ENCODE results near the gene IL12RB2.

Gene IL12RB2

GRCh38 chr1:67381154-67381553 is 73.5 kb downstream of the IL12RB2 start:
- no peak overlapping the region for H2AFZ ChIP-seq (ENCODE audit: low read length)
- H3K23ac ChIP-seq (ENCODE audit: low read depth, low read length, poor library complexity), result no peak overlapping the region
- no peak overlapping the region for H2BK15ac ChIP-seq (ENCODE audit: low read length)
- no peak overlapping the region for H2BK12ac ChIP-seq (ENCODE audit: low read length)
- no peak overlapping the region for H4K8ac ChIP-seq (ENCODE audit: low read depth, low read length)
- H3K27ac ChIP-seq (replicated peaks; ENCODE audit: low read length), result no peak overlapping the region
- H3K18ac ChIP-seq (ENCODE audit: low read length), result no peak overlapping the region
- H3K9ac ChIP-seq (ENCODE audit: low read depth, low read length, poor library complexity), result no peak overlapping the region
- H3K9me3 ChIP-seq (replicated peaks in 1 of 2; ENCODE audit: control insufficient read depth in 2 of 2, insufficient read depth in 1 of 2, low read depth in 1 of 2, low read length in 2 of 2), result peaks cover 3 to 8% of the 10 kb centered on the region in 2 donors
- H3K4me1 ChIP-seq (ENCODE audit: control insufficient read depth in 2 of 2, insufficient read depth in 1 of 2, low read depth in 1 of 2, low read length in 2 of 2), result no peaks in the 10 kb centered on the region
- H4K91ac ChIP-seq (ENCODE audit: low read depth, low read length, poor library complexity), result no peak overlapping the region
- H3K4ac ChIP-seq (ENCODE audit: low read length), result no peak overlapping the region
- H3K4me3 ChIP-seq (ENCODE audit: low read length in 2 of 2), result no peak overlapping the region
- no peak overlapping the region for H2BK120ac ChIP-seq (ENCODE audit: low read depth, low read length)
- no peak overlapping the region for H3K14ac ChIP-seq (ENCODE audit: low read length)
- no peaks in the 10 kb centered on the region for H3K36me3 ChIP-seq (replicated peaks in 1 of 2; ENCODE audit: control insufficient read depth in 2 of 2, insufficient read depth in 2 of 2, low read length in 2 of 2)
- H2BK5ac ChIP-seq (ENCODE audit: low read length), result no peak overlapping the region
- no peak overlapping the region for H3K4me2 ChIP-seq (ENCODE audit: insufficient read depth, low read length, poor library complexity, severe bottlenecking)
- no peaks in the 10 kb centered on the region for H3K27me3 ChIP-seq (ENCODE audit: control insufficient read depth in 3 of 3, insufficient read depth in 3 of 3, low read depth in 1 of 3, low read length in 3 of 3)
- WGBS, 2 donors (ENCODE audit: extremely low coverage in 2 of 2, insufficient read length in 2 of 2, insufficient replicate concordance in 1 of 2), result no CpG with 5 or more reads among the region's 4 CpGs
- no peak overlapping the region for H2AK5ac ChIP-seq (ENCODE audit: low read depth, low read length)
- H3K79me1 ChIP-seq (ENCODE audit: low read depth, low read length), result no peaks in the 10 kb centered on the region
- no peak for DNase-seq (ENCODE audit: low spot score)

- H3K79me1 ChIP-seq (ENCODE audit: low read depth, low read length), result no peaks in the 10 kb centered on the region
- H3K36me3 ChIP-seq (replicated peaks in 1 of 2; ENCODE audit: control insufficient read depth in 2 of 2, insufficient read depth in 2 of 2, low read length in 2 of 2), result no peaks in the 10 kb centered on the region
- no peak overlapping the region for H3K4me2 ChIP-seq (ENCODE audit: insufficient read depth, low read length, poor library complexity, severe bottlenecking)
- H3K4me1 ChIP-seq (ENCODE audit: control insufficient read depth in 2 of 2, insufficient read depth in 1 of 2, low read depth in 1 of 2, low read length in 2 of 2), result no peaks in the 10 kb centered on the region
- no peak overlapping the region for H2BK15ac ChIP-seq (ENCODE audit: low read length)
- H2BK5ac ChIP-seq (ENCODE audit: low read length), result no peak overlapping the region
- no peak overlapping the region for H2BK12ac ChIP-seq (ENCODE audit: low read length)
- H3K27me3 ChIP-seq (ENCODE audit: control insufficient read depth in 3 of 3, insufficient read depth in 3 of 3, low read depth in 1 of 3, low read length in 3 of 3), result no peaks in the 10 kb centered on the region
- peaks cover 4 to 8% of the 10 kb centered on the region in 2 donors for H3K9me3 ChIP-seq (replicated peaks in 1 of 2; ENCODE audit: control insufficient read depth in 2 of 2, insufficient read depth in 1 of 2, low read depth in 1 of 2, low read length in 2 of 2)
- no peak overlapping the region for H3K23ac ChIP-seq (ENCODE audit: low read depth, low read length, poor library complexity)
- no peak overlapping the region for H4K8ac ChIP-seq (ENCODE audit: low read depth, low read length)
- no peak overlapping the region for H2BK120ac ChIP-seq (ENCODE audit: low read depth, low read length)
- no peak overlapping the region for H2AFZ ChIP-seq (ENCODE audit: low read length)
- H3K18ac ChIP-seq (ENCODE audit: low read length), result no peak overlapping the region
- no peak for DNase-seq (ENCODE audit: low spot score)
- no peak overlapping the region for H2AK5ac ChIP-seq (ENCODE audit: low read depth, low read length)
- H3K4ac ChIP-seq (ENCODE audit: low read length), result no peak overlapping the region
- WGBS, 2 donors (ENCODE audit: extremely low coverage in 2 of 2, insufficient read length in 2 of 2, insufficient replicate concordance in 1 of 2), result no CpG with 5 or more reads among the region's 1 CpG
- H3K14ac ChIP-seq (ENCODE audit: low read length), result no peak overlapping the region
- H3K4me3 ChIP-seq (ENCODE audit: low read length in 2 of 2), result no peak overlapping the region
- no peak overlapping the region for H4K91ac ChIP-seq (ENCODE audit: low read depth, low read length, poor library complexity)
- no peak overlapping the region for H3K27ac ChIP-seq (replicated peaks; ENCODE audit: low read length)
- H3K9ac ChIP-seq (ENCODE audit: low read depth, low read length, poor library complexity), result no peak overlapping the region
Measured at GRCh38 chr1:67382292-67382691, 74.6 kb downstream of the IL12RB2 start.

GRCh38 chr1:67383999-67384638 is 76.4 kb downstream of the IL12RB2 start:
- DNase-seq (ENCODE audit: low spot score), result no peak
- Histone ChIP-seq H3K4me1 (ENCODE audit: control insufficient read depth in 2 of 2, insufficient read depth in 1 of 2, low read depth in 1 of 2, low read length in 2 of 2) (no peaks in the 10 kb centered on the region), H3K27ac (replicated peaks; ENCODE audit: low read length) (no peak overlapping the region), H3K4ac (ENCODE audit: low read length) (no peak overlapping the region), H2AFZ (ENCODE audit: low read length) (no peak overlapping the region), H3K79me1 (ENCODE audit: low read depth, low read length) (no peaks in the 10 kb centered on the region), H3K9me3 (replicated peaks in 1 of 2; ENCODE audit: control insufficient read depth in 2 of 2, insufficient read depth in 1 of 2, low read depth in 1 of 2, low read length in 2 of 2) (peaks cover 4 to 8% of the 10 kb centered on the region in 2 donors), H3K23ac (ENCODE audit: low read depth, low read length, poor library complexity) (no peak overlapping the region), H3K9ac (ENCODE audit: low read depth, low read length, poor library complexity) (no peak overlapping the region), H3K36me3 (replicated peaks in 1 of 2; ENCODE audit: control insufficient read depth in 2 of 2, insufficient read depth in 2 of 2, low read length in 2 of 2) (no peaks in the 10 kb centered on the region), H3K14ac (ENCODE audit: low read length) (no peak overlapping the region), H2BK15ac (ENCODE audit: low read length) (no peak overlapping the region), H4K91ac (ENCODE audit: low read depth, low read length, poor library complexity) (no peak overlapping the region), H3K27me3 (ENCODE audit: control insufficient read depth in 3 of 3, insufficient read depth in 3 of 3, low read depth in 1 of 3, low read length in 3 of 3) (no peaks in the 10 kb centered on the region), H2BK5ac (ENCODE audit: low read length) (no peak overlapping the region), H3K18ac (ENCODE audit: low read length) (no peak overlapping the region), H4K8ac (ENCODE audit: low read depth, low read length) (no peak overlapping the region), H3K4me2 (ENCODE audit: insufficient read depth, low read length, poor library complexity, severe bottlenecking) (no peak overlapping the region), H3K4me3 (ENCODE audit: low read length in 2 of 2) (no peak overlapping the region), H2BK12ac (ENCODE audit: low read length) (no peak overlapping the region), H2AK5ac (ENCODE audit: low read depth, low read length) (no peak overlapping the region), H2BK120ac (ENCODE audit: low read depth, low read length) (no peak overlapping the region)
- no CpG with 5 or more reads among the region's 2 CpGs for WGBS, 2 donors (ENCODE audit: extremely low coverage in 2 of 2, insufficient read length in 2 of 2, insufficient replicate concordance in 1 of 2)

GRCh38 chr1:67390041-67390887 is 82.6 kb downstream of the IL12RB2 start:
- no CpG with 5 or more reads among the region's 3 CpGs for WGBS, 2 donors (ENCODE audit: extremely low coverage in 2 of 2, insufficient read length in 2 of 2, insufficient replicate concordance in 1 of 2)
- H2AFZ ChIP-seq (ENCODE audit: low read length), result no peak overlapping the region

More at GRCh38 chr1:67390041-67390887, 82.6 kb downstream of the IL12RB2 start:
- no peak for DNase-seq (ENCODE audit: low spot score)
- Histone ChIP-seq H3K4me2 (ENCODE audit: insufficient read depth, low read length, poor library complexity, severe bottlenecking) (no peak overlapping the region), H3K14ac (ENCODE audit: low read length) (no peak overlapping the region), H2BK120ac (ENCODE audit: low read depth, low read length) (no peak overlapping the region), H3K27me3 (ENCODE audit: control insufficient read depth in 3 of 3, insufficient read depth in 3 of 3, low read depth in 1 of 3, low read length in 3 of 3) (no peaks in the 10 kb centered on the region), H3K9me3 (replicated peaks in 1 of 2; ENCODE audit: control insufficient read depth in 2 of 2, insufficient read depth in 1 of 2, low read depth in 1 of 2, low read length in 2 of 2) (peaks cover 0 to 2% of the 10 kb centered on the region in 2 donors), H3K4me3 (ENCODE audit: low read length in 2 of 2) (no peak overlapping the region), H2BK5ac (ENCODE audit: low read length) (no peak overlapping the region), H3K9ac (ENCODE audit: low read depth, low read length, poor library complexity) (no peak overlapping the region), H2BK12ac (ENCODE audit: low read length) (no peak overlapping the region), H3K36me3 (replicated peaks in 1 of 2; ENCODE audit: control insufficient read depth in 2 of 2, insufficient read depth in 2 of 2, low read length in 2 of 2) (no peaks in the 10 kb centered on the region), H3K27ac (replicated peaks; ENCODE audit: low read length) (no peak overlapping the region), H3K4ac (ENCODE audit: low read length) (no peak overlapping the region), H2BK15ac (ENCODE audit: low read length) (no peak overlapping the region), H2AK5ac (ENCODE audit: low read depth, low read length) (no peak overlapping the region), H3K79me1 (ENCODE audit: low read depth, low read length) (no peaks in the 10 kb centered on the region), H4K91ac (ENCODE audit: low read depth, low read length, poor library complexity) (no peak overlapping the region), H4K8ac (ENCODE audit: low read depth, low read length) (no peak overlapping the region), H3K23ac (ENCODE audit: low read depth, low read length, poor library complexity) (no peak overlapping the region), H3K4me1 (ENCODE audit: control insufficient read depth in 2 of 2, insufficient read depth in 1 of 2, low read depth in 1 of 2, low read length in 2 of 2) (no peaks in the 10 kb centered on the region), H3K18ac (ENCODE audit: low read length) (no peak overlapping the region)
